ENCODE data around the gene SLC44A1. TPM values are rescaled to one million over a fixed set of nuclear protein-coding genes. Genes with fewer than 3 reads are reported as not detected.

SLC44A1 gene
- total and polyA plus RNA-seq, 12 donors, result 6.1 to 29.0 (median 17.8) TPM

GRCh38 chr9:105403552-105404248 lies 159.2 kb downstream of the SLC44A1 start:
- Histone ChIP-seq H3K27me3 (no peaks in the 10 kb centered on the region), H3K9me3 (peaks cover 0 to 5% (median 0%) of the 10 kb centered on the region in 11 donors), H3K36me3 (no peaks in the 10 kb centered on the region), H3K4me1 (peaks cover 0 to 9% (median 0%) of the 10 kb centered on the region in 9 donors), H3K4me3 (no peak overlapping the region), H3K27ac (no peak overlapping the region)
- TF ChIP-seq, protein P1, sequence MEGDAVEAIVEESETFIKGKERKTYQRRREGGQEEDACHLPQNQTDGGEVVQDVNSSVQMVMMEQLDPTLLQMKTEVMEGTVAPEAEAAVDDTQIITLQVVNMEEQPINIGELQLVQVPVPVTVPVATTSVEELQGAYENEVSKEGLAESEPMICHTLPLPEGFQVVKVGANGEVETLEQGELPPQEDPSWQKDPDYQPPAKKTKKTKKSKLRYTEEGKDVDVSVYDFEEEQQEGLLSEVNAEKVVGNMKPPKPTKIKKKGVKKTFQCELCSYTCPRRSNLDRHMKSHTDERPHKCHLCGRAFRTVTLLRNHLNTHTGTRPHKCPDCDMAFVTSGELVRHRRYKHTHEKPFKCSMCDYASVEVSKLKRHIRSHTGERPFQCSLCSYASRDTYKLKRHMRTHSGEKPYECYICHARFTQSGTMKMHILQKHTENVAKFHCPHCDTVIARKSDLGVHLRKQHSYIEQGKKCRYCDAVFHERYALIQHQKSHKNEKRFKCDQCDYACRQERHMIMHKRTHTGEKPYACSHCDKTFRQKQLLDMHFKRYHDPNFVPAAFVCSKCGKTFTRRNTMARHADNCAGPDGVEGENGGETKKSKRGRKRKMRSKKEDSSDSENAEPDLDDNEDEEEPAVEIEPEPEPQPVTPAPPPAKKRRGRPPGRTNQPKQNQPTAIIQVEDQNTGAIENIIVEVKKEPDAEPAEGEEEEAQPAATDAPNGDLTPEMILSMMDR (IDR thresholded peaks at IDR 0.05), result no peak
- 83 to 85% methylated on average over 6 of the region's 6 CpGs for WGBS, 2 donors
- intact Hi-C loops (cut with DNase I), result loop anchor here in 3 of 10 donors (5.0 to 10.0 kb wide), 3 partner anchors 149 to 241 kb away; no protein-coding TSS in a partner anchor
- DNase-seq, result no peak
- ATAC-seq, result no peak

- H3K4me1 ChIP-seq, result peaks cover 0 to 9% (median 0%) of the 10 kb centered on the region in 9 donors
- WGBS, 2 donors, result 44 to 50% methylated on average over 6 of the region's 6 CpGs
- H3K9me3 ChIP-seq, result peaks cover 0 to 22% (median 0%) of the 10 kb centered on the region in 11 donors
- H3K27ac ChIP-seq, result no peak overlapping the region
- H3K27me3 ChIP-seq, result no peaks in the 10 kb centered on the region
- H3K4me3 ChIP-seq, result no peak overlapping the region
- ATAC-seq (no peak), DNase-seq (no peak)
- no peaks in the 10 kb centered on the region for H3K36me3 ChIP-seq
- TF ChIP-seq, protein P1 (IDR thresholded peaks at IDR 0.05), result no peak
- intact Hi-C loops (cut with DNase I), result loop anchor here in 2 of 10 donors (10.0 kb wide), 2 partner anchors 151 to 241 kb away; no protein-coding TSS in a partner anchor
These were observed 161.2 kb downstream of the SLC44A1 start for GRCh38 chr9:105405514-105406131.

DNA sequence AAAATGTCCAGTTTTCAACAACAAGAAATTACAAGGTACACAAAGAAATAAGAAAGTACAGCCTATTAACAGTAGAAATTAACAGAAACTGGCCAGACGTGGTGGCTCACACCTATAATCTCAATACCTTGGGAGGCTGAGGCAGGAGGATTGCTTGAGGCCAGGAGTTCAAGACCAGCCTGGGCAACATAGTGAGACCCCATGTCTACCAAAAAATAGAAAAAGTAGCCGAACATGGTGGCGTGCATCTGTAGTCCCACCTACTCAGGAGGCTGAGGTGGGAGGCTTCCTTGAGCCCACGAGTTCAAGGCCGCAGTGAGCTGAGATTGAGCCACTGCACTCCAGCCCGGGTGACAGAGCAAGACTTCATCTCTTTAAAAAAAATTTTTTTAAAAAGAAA lies 161.9 kb downstream of the SLC44A1 start:
- 95% methylated on average over 6 of the region's 6 CpGs for WGBS, 2 donors
- DNase-seq (no peak), ATAC-seq (no peak)
- Histone ChIP-seq H3K27ac (no peak overlapping the region), H3K4me3 (no peak overlapping the region), H3K36me3 (no peaks in the 10 kb centered on the region), H3K4me1 (peaks cover 0 to 7% (median 0%) of the 10 kb centered on the region in 9 donors), H3K9me3 (peaks cover 0 to 30% (median 4%) of the 10 kb centered on the region in 11 donors), H3K27me3 (no peaks in the 10 kb centered on the region)
- intact Hi-C loops (cut with DNase I), result loop anchor here in 2 of 10 donors (10.0 kb wide), 2 partner anchors 152 to 242 kb away; no protein-coding TSS in a partner anchor
- TF ChIP-seq, protein P1 (IDR thresholded peaks at IDR 0.05), result no peak

- intact Hi-C loops (cut with DNase I), result loop anchor here (2.0 to 10.0 kb wide), 11 partner anchors 169 to 609 kb away; partner anchors contain the start of genes ABCA1 (in 1 of the 10) and SLC44A1 (in 1 of the 10)
- ATAC-seq (peak in 6 of 8 donors; percentile 37 to 69 (median 52)), DNase-seq (no peak)
- Histone ChIP-seq H3K27me3 (no peaks in the 10 kb centered on the region), H3K4me3 (no peak overlapping the region), H3K36me3 (no peaks in the 10 kb centered on the region), H3K9me3 (peaks cover 0 to 40% (median 10%) of the 10 kb centered on the region in 11 donors), H3K27ac (no peak overlapping the region), H3K4me1 (peaks cover 0 to 11% (median 0%) of the 10 kb centered on the region in 9 donors)
- 24 to 25% methylated on average over 2 of the region's 2 CpGs for WGBS, 2 donors
- TF ChIP-seq, protein P1 (IDR thresholded peaks at IDR 0.05), result peak in 6 of 9 donors; percentile 17 to 37 (median 32)
These were observed 169.1 kb downstream of the SLC44A1 start for GRCh38 chr9:105413525-105413924.
